ENCODE data around the gene BRD1.

- TF ChIP-seq CTCF (IDR thresholded peaks at IDR 0.05) (no peak), POLR2A (IDR thresholded peaks at IDR 0.05) (no peak)
Observed at GRCh38 chr22:49814856-49815255, 12.8 kb downstream of the BRD1 start.
